Stimulated activated CD8-positive, alpha-beta memory T cell treated with anti-CD3 and anti-CD28 coated beads, Interleukin-7, amount 100 ng/mL, for 1 hour (primary cell): ENCODE measurements around the gene METTL3.
"Not testable (repeated sequence)": the region's sequence is repeated elsewhere in the genome, so short reads cannot be mapped to it uniquely, and the experiment has no call there.

ENCODE experiments used
- DNase-seq, 2 donors: peaks; one replicate each; pipeline ENCODE4 v3.0.0-alpha.2; 2020; ENCODE audit warnings: low read depth in 2 of 2

The METTL3 gene

DNA sequence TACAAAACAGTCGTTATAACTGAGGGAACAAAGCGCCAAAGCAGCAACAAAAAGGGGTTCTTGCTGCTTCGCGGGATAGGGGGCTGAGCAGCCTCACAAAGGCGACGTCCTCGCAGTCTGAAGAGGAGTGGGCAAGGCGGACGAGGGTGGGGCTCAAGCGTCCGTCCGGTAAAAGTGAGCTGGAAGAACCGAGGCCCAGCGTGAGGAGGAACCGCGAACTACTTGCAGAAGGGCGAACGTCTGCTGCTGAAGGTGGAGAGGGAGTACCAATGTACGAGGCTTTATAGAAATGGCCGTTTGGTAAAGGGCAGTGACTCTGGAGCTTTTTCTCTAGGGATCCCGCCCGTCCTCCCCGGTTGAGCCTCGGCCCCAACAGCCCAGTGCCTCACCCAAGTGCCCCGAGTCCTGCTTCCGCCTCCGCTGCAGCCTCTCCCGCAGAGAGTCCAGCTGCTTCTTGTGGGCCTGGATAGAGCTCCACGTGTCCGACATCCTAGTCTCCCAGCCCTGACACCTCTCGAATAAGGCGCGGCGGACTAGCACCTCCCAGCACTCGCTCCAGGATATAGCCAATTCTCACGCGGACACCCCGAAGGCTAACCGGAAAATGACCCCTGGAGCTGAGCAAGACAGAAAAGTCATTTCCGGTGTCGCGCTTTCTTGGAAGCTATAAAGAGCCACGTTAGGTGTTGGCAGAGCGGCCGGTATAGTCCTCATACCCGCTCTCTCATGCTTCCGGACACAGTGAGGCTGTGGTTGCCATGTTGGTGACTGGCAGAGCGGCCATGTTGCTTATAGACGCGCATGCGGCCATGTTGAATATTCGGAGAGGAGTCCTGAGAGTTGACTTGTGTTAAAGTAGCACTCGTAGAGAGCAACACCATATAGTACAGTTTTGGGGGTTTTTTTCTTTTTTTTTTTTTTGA lies at the start of gene METTL3:
METTL3 (minus strand) TSS at position 606 of the 923 bp plus-strand sequence; CDS start at position 489, 117 bp downstream.
- peak; percentile 83 to 84 for DNase-seq

DNA sequence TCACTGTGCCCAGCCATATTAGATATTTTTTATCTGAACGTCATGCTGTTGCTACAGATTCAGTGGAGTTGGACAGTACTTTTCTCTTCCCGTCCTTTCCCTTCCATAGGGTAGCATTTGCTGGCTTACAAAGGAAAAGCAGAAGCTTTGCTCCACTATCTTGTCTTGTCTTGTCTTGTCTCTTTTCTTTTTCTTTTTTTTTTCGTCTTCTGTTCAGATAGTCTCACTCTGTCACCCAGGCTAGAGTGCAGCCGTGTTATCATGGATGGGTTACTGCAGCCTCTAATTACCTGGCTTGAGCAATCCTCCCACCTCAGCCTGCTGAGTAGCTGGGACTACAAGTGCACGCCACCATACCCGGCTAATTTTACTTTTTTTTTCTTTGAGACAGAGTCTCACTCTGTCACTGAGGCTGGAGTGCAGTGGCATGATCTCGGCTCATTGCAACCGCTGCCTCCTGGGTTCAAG lies 47.6 kb upstream of the METTL3 start:
- no peak for DNase-seq

DNA sequence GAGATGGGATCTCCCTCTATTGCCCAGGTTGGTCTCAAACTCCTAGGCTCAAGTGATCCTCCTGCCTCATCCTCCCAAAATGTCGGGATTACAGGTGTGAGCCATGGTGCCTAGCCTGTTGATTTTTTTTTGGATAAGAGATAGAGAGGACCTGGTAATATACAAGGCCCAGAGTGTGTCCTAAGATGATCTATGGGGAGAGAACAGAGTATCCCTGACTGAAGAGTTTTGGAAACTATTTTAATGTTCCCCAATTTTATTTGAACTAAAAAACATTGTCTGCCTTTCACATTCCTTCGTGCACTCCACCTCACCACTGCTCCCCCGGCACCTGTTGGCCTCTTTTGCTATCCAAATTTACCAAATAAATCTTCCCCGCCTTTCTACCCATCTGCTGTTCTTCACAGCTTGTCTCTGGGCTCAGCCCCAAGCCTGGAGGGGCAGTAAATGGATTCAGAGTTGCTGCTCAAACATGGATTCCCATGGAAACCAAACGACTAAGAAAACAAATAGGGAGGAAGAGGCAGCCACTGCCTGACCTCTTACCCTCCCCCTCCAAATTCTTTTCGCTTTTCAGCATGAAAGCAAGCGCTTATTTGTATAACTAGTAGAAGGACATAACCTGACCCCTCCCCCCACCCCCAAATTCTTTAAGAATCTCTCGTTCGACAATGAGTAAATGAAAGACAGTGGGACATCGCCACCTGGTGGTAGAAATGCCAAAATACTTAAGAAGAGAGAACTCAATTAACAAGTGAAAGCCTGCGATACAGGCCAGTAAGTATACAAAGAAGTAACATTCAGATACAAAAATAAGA lies 46.2 kb upstream of the METTL3 start:
- peak; percentile 27 to 62 for DNase-seq

DNA sequence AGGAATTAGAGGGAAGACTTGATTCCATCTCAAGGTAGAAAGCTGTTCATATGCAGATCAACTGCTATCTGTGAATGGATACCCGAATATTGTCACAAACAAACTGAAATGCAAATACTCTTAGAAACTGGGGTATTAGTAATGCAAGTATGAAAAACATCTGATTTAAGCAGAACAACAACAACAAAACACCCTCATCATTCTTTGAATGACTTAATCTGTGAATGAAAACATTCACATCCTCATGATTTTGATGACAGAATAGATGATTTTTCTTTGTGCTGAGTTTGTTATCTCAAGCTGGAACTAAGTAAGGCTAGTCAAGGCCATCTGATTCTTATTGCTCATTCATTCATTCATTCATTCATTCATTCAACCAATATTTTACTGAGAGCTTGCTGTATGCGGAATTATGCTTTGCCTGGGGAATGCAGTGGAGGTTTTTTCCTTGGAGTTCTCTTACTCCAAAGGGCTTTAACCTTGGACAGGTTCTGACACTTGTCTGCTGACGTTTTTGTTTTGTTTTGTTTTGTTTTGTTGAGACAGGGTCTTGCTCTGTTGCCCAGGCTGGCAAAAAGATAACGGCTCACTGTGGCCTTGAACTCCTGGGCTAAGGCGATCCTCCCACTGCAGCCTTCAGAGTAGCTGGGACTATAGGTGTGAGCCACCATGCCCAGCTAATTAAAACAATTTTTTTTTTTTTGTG lies 45.4 kb upstream of the METTL3 start:
- DNase-seq = no peak

DNA sequence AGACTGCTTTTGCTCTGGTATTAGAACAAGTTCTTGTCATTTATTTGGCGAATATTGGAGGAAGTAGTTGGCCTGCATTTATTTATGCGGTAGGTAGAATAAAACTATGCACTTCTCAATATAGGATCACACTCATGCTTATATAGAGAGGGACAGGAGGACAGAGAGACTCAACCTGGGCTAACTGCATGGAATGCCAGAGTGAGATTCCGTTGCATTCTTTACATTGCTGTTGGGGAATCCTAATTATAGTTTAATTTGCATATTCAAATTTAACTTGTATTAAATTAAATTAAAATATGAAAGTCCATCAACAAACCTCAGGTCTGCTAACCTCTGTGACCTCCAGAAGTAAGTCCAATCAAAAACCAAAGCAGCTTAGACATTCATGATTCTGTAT lies 42.1 kb upstream of the METTL3 start:
- no peak for DNase-seq

DNA sequence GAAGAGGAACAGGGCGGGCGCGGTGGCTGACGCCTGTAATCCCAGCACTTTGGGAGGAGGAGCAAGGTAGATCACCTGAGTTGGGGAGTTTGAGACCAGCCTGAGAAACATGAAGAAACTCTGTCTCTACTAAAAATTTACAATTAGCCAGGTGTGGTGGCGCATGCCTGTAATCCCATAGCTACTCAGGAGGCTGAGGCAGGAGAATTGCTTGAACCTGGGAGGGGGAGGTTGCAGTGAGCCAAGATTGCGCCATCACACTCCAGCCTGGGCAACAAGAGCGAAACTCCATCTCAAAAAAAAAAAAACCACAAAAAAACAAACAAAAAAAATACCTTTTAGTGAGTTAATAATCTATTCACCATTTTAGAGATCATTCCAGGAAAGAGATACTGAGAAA lies 33.4 kb upstream of the METTL3 start:
- not testable (repeated sequence) for DNase-seq

DNA sequence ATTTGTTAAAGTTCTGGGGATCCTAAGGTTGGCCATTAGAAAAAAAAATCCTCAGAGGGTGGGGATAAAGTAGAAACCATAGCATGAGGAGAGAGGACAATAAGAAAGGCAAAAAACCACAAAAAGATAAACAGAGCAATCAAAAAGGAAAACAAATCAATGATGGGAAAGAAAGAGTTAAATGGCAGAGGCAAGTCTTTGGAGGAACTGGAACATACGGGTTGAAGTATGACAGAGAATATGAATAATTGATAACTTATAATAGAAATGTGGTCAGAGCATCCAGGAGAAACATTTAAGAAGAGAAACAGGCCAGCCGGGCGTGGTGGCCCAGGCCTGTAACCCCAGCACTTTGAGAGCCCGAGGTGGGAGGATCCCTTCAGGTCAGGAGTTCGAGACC lies 32.8 kb upstream of the METTL3 start:
- no peak for DNase-seq

DNA sequence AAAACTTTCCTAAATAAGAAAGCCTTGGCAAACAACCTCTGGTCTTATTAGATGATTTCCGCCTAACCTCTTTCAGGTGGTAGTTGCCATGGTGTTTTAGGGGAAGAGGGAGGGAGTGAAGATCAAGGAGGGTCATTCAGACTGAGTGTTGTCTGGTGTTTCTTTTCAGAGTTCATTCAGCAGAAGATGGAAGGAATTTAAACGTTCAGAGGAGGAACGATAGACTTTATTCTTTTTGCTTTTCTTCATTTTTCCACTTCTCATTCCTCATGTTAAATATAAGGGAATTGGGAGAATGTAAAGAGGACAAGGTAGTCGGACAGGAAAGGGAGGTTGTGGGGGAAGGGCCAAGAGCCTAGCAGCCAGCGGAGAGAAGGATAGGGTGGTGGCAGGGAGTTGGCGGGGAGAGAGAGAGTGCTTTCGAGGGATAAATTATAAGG lies 32.4 kb upstream of the METTL3 start:
- DNase-seq = no peak

DNA sequence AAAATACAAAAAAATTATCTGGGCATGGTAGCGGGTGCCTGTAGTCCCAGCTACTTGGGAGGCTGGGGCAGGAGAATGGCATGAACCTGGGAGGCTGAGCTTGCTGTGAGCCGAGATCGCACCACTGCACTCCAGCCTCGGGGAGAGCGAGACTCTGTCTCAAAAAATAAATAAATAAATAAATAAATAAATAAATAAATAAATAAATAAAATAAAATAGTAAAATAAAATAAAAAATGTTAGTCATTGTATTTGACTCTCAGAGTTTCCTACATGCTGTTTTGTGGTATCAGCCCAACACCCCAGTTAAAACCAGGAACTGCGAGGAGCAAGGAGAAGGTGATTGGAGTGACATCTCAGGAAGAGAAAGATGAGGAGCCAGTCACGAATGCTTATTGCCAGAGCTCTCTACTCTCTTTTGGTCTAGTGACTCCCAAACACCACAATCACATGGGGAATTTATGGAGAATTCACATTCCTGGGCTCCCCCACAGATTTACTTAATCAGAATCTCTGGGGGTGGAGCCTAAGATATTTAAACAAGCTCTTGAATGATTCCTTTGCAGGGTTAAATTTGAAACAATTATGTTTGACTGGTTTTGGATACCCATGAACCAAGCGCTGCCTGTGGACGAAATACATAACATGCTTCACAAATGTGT lies 30.4 kb upstream of the METTL3 start:
- DNase-seq = no peak

DNA sequence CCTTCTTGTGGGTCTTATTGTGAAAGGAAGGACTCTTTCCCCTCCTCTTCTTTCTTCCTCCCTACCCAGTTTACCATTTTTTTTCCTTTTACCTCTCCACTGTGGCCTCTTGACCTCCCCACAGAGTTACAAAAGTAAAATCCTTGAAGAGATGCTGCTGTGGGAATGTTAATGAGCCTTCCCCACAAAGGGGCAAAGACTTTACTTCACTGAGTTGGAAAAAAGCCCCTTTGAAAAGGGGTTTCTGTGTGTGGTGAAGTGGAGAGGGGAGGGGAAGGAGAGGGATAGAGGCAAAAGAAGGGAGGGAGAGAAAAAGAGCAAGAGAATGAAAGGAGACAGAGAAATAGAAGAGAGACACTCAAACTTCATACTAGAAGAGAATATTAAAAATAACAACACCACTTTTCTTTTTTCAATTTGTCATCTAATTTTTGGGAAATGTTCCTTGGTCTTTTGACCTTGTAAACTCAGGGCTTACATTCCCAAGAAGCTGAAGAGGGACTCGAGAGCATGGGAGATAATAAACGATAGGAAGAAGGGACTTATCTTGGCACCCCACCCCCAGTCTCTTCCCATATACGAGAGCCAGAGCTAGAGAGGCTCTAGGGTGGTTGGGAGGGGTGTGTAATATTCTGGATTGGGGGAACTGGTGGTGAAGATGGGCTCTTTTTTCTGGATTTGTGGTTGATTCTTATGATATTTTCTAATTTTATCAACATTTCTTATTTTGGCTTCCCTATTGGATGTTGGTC lies 28.2 kb upstream of the METTL3 start:
- DNase-seq = no peak

DNA sequence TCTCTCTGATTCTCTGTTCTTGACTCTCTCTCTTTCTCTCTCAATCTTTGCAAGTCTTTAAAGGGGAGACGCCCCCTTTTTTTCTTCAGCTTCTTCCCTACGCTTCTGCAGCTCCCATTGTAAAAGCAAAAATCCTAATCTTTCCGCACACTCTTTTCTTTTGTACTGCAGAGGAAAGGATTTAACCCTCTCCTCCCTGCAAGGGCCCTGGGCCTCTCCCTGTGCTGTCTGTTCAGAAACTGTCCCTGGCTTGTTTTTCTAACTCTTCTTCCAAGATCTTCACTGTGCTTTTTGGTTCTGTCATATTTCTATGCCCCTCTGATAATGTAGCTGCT lies 25.9 kb upstream of the METTL3 start:
- DNase-seq = no peak

DNA sequence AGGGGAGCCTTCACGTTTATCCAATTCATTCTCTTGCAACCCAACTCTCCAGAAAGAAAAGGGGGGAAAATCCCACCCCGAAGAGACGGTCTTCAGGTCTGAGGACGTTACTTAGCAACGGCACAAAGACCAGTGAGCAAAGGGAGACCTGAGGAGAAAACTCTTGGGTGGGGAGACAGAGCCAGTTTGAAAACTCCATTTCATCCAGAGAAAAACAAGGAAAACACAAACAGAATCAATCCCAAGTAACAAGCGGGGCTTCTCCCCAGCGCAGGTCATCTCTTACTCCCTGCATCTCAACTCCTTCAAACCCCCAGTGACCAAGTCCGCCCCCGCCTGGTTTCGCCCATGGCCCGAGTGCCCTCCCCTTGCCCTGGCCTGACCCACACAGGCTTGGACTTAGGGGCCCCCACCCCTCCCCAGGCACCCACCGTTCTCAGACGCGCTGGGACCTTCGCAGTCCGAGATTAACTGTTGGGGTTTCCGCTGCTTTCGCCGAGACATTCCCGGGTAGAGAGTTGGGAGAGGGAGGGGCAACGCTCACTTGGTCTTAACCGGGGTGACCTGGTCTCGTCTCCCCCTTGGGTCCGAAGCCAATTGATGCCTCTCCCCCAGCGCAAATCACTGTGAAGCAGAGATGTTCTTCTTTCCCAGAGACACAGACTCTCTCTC lies 25.4 kb upstream of the METTL3 start:
- DNase-seq = no peak

DNA sequence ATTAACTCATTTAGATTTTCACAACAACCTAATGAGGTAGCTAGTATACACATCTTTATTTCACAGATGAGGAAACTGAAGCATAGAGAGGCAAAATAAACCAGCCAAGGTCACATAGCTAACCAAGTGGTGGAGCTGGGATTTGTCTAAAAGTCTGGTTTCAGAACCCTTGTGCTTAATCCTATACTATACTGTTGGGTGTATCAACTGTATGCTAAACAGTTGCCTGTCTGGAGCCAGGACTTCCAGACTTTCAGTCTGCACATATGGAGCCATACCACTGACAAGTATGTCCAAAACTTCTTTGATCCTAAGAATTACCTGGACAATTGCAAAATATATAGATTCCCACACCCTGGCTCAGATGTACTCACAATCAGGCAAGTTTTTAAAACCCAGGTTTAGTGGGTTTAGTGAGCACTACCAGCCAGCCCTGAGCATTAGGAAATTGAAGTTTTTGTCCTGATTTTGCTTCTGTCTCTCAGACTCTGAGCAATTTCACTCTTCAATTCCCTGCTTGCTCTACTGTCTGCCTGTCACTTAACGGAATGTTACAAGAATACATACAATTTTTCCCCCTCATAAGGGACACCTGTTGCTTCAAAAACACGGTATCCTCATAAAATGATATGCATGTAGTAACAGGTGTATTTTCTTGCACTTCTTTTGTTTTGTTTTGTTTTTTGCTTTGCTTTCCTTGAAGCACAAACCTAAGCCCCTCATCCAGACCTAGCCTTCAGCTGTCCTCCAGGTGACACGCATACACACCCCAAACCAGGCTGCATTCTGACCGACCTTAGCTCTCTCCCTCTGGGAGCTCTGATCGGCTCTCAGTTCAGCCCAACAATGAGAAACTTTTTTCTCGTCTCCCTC lies 24.6 kb upstream of the METTL3 start:
- no peak for DNase-seq

DNA sequence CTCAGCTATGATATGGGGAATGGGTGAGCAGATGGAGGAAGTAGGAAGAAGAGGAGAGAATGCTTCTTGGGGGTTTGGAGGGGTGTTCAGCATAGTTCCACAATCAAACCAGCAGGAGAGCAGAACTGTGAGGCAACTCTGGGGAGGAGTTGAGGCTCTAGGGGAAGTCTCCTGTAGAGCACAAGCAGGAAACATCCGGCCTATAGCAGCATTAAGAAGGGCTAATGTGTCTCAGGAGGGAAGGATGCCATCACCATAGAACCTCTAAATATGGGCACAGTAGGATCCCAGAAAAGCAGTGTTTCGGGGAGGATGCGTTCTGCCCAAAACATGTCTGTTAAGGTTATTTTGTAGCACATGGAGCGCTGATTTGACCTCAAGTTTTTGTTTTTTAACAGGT lies 23.4 kb upstream of the METTL3 start:
- DNase-seq = no peak

DNA sequence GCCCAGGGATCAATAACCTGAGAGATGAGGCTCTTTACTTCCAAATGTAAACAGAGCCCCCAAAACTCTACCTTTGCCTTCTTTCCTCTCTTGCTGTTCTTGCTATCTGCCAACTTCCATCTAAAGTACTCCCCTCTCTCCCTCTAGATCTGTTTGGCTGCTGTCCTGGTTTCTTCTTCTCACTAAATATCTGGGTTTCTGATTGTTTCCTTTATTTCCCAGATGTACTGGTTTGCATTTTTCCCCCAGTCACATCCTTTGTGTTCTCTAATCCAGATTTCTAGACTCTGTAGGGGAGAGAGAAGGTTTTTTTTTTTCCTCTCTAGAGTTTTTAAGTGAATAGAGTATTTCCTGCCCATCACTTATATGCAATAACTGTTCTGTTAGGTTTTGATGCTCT lies 22.2 kb upstream of the METTL3 start:
- DNase-seq = no peak

DNA sequence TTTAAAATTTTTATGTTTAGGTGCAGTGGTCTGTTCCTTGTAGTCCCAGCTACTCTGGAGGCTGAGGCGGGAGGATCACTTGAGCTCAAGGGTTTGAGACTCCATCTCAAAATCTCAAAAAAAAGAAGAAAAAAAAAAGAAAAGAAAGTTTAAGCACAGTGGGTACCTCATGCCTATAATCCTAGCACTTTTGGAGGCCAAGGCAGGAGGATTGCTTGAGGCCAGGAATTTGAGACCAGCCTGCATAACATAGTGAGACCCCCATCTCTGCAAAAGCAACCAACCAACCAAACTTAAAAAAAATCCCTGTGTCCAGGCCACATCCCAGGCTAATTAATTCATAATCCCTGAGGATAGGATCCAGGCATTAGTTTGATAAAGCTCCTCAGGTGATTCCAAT lies 18.4 kb upstream of the METTL3 start:
- no peak for DNase-seq

DNA sequence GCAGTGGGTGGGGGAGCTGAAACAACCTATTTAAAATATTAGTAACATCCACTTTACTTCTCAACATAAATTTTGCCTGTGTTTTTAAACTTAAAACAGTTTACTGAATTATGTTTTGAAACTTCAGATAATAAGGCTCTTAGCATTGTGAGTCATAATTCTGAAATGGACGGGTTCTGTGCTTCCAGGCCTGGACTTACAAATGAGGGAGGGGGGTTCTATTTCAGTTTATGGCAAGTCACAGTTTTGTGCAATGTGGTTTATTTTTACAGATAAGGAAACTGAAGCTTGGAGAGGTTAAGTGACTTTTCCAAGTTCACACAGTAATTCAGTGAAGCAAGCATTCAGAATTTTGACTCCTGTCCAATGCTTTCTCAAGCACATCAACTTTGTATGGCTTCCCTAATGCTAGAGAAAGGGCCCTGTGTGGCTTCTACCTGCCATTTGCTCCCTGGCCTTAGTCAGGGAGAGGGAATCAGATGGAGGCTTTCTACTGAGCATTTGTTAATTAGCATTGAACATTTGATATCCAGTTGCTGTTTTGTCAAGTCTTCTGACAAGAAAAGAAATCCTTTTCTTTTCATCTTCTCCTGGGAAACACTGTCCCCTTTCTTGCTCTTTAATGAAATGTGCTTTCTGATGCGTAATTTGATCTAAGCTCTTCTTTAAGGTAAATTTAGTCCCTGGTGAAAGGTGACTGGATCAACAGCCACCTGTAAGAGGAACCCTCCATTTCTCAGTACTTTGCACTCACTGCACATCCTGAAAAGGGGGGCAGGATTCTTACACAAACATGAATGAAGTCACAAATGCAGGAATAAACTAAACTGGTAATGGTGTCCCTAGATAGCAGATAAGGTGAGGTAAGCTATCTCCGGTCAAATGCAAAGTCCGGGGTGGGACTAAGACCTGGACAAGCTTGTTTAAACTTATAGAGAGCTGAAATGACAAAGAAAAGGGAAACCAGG lies 17.5 kb upstream of the METTL3 start:
- DNase-seq = no peak

DNA sequence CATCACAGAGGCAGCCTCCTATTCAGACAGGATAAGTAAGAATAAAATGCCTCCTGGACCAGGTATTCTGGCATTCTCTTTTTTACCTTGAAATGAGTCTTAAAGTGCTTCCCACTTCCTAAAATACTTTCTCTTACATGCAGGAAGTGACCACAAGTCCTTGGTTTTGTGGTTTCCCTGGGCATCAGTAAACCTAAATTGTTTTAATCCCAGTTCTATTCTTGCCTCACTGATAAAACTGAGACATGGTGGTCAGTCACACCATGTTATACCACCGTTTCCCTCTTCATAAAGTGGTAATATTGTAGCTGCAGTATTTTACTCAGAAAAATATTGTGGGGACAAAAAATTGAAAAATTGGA lies 16.2 kb upstream of the METTL3 start:
- DNase-seq = no peak
